K562 (cell line): Measurements from ENCODE around the gene DDX54. TPM values are rescaled to one million over a fixed set of nuclear protein-coding genes. Genes with fewer than 3 reads are reported as not detected.

Experiments used
- ATAC-seq: fragments of 200-7000 bp; cut with Tn5 transposase; 3 replicates; pipeline ENCODE4 v1.9.1; 2020; ENCODE audit warnings: moderate library complexity
- BruUV-seq: library from RNA; stranded (reverse); fragments of 400-500 nt; replicated peaks from 2 replicates; lab custom pipeline; 2021; lab: Mats Ljungman, UMichigan
- CTCF ChIA-PET: fragments of 300-600 bp; formaldehyde crosslinking; extraction: SDS; loops from one replicate; lab custom pipeline; 2021; ENCODE audit warnings: low intra/inter-chr PET ratio; lab: Yijun Ruan, JAX
- POLR2A ChIA-PET: fragments of 300-600, 350-650 bp; sonication (Branson Sonifier 250); formaldehyde crosslinking; extraction: SDS; loops from one replicate; lab custom pipeline; 2021; ENCODE audit warnings: antibody characterized with exemption, inconsistent platforms; lab: Yijun Ruan, JAX
- DNase-seq, 4 experiments: peaks; one replicate each; pipeline versions ENCODE4 v3.0.0 to v3.0.0-alpha.2; 2011 to 2018; ENCODE audit warnings: low spot score in 3 of 4, mixed read lengths in 3 of 4; ENCODE audit errors: extremely low read depth in 1 of 4
- FAIRE-seq: peaks from 2 replicates; lab custom pipeline; 2011; peaks lifted over from hg19 to GRCh38; lab: Jason Lieb, UNC
- H2AFZ ChIP-seq: 2 replicates; pipeline ENCODE4 v1.6.0; 2011; ENCODE audit warnings: low read depth, low read length, control low read depth, inconsistent platforms
- H3K27ac ChIP-seq: fragments of 200-600 bp; 3 replicates; pipeline ENCODE4 v1.8.0; 2011; ENCODE audit warnings: low read depth, mild to moderate bottlenecking, control low read depth, inconsistent platforms, low read length, moderate library complexity, mixed read lengths; ENCODE audit errors: extremely low read depth
- H3K27me3 ChIP-seq, 2 experiments: fragments of 300-600 bp in 1 of 2; 2 replicates in 1 of 2; 3 replicates in 1 of 2; pipeline versions ENCODE4 v1.6.0 to v1.8.0; 2011; ENCODE audit warnings: inconsistent platforms in 2 of 2, low read length in 2 of 2, mild to moderate bottlenecking in 1 of 2, mixed read lengths in 1 of 2, moderate library complexity in 1 of 2; ENCODE audit not compliant: control insufficient read depth in 2 of 2, insufficient read depth in 2 of 2
- H3K36me3 ChIP-seq: fragments of 300-600 bp; 3 replicates; pipeline ENCODE4 v1.8.0; 2011; ENCODE audit warnings: mild to moderate bottlenecking, low read length, inconsistent platforms; ENCODE audit not compliant: control insufficient read depth, insufficient read depth
- H3K4me1 ChIP-seq, 2 experiments: fragments of 200-600 bp in 1 of 2; replicated peaks in 1 of 2; 2 replicates in 1 of 2; 3 replicates in 1 of 2; pipeline versions ENCODE4 v1.5.1 to v1.8.0; 2011; ENCODE audit warnings: inconsistent platforms in 2 of 2, low read length in 2 of 2, mild to moderate bottlenecking in 1 of 2, mixed read lengths in 1 of 2, moderate library complexity in 1 of 2; ENCODE audit not compliant: control insufficient read depth in 2 of 2, insufficient read depth in 2 of 2
- H3K4me2 ChIP-seq: 2 replicates; pipeline ENCODE4 v1.6.1; 2011; ENCODE audit warnings: low read length, control low read depth, inconsistent platforms, mixed read lengths; ENCODE audit not compliant: insufficient read depth
- H3K4me3 ChIP-seq: fragments of 200-600 bp; sonication (generic), shearing (Covaris generic); 2 replicates; pipeline ENCODE4 v1.5.1; 2016; ENCODE audit warnings: control low read depth, inconsistent platforms
- H3K79me2 ChIP-seq: fragments of 200-600 bp; 3 replicates; pipeline ENCODE4 v1.8.0; 2011; ENCODE audit warnings: low read length, inconsistent platforms; ENCODE audit not compliant: control insufficient read depth, insufficient read depth
- H3K9ac ChIP-seq, 2 experiments: 2 replicates each; pipeline versions ENCODE4 v1.6.0 to v1.6.1; 2011; ENCODE audit warnings: low read depth in 2 of 2, low read length in 2 of 2, control low read depth in 1 of 2, inconsistent platforms in 1 of 2, mild to moderate bottlenecking in 1 of 2, mixed read lengths in 1 of 2; ENCODE audit not compliant: insufficient read depth in 1 of 2
- H3K9me1 ChIP-seq: one replicate; pipeline ENCODE4 v1.6.0; 2011; ENCODE audit warnings: inconsistent platforms, mild to moderate bottlenecking, low read length, moderate library complexity; ENCODE audit not compliant: control insufficient read depth, insufficient read depth
- H3K9me3 ChIP-seq: replicated peaks from 2 replicates; pipeline ENCODE4 v1.5.1; 2011; ENCODE audit warnings: low read depth, low read length, inconsistent platforms; ENCODE audit not compliant: control insufficient read depth, insufficient read depth
- H4K20me1 ChIP-seq: replicated peaks from 2 replicates; pipeline ENCODE4 v1.6.1; 2011; ENCODE audit warnings: low read length, inconsistent platforms, mixed read lengths; ENCODE audit not compliant: control insufficient read depth, insufficient read depth
- ARID2 ChIP-seq: fragments of 450-650 bp; IDR thresholded peaks from 2 replicates; pipeline ENCODE4 v1.6.1; 2017; ENCODE audit warnings: antibody characterized with exemption, mild to moderate bottlenecking
- BCOR ChIP-seq: fragments of 450-650 bp; IDR thresholded peaks from 2 replicates; pipeline ENCODE4 v1.6.1; 2016
- BDP1 ChIP-seq: IDR thresholded peaks from 3 replicates; pipeline ENCODE4 v1.6.1; 2011; ENCODE audit not compliant: insufficient read length, insufficient read depth
- BRD9 ChIP-seq: fragments of 450-650 bp; IDR thresholded peaks from 2 replicates; pipeline ENCODE4 v1.6.1; 2018; ENCODE audit warnings: low read depth; ENCODE audit not compliant: partially characterized antibody
- CBX1 ChIP-seq: sonication (generic); IDR thresholded peaks from 2 replicates; pipeline ENCODE4 v1.6.1; 2016; ENCODE audit warnings: antibody characterized with exemption, low read depth, mild to moderate bottlenecking
- CGGBP1 ChIP-seq: fragments of 250-450 bp; sonication (Bioruptor Pico); IDR thresholded peaks from 2 replicates; pipeline ENCODE4 v1.9.0; 2021; ENCODE audit warnings: mild to moderate bottlenecking
- CREB3 ChIP-seq: fragments of 450-650 bp; conservative IDR thresholded peaks from 2 replicates; pipeline ENCODE4 v1.6.1; 2016; ENCODE audit warnings: missing genetic modification characterization, low read depth, mild to moderate bottlenecking, missing compliant biosample characterization, moderate library complexity
- HNRNPK ChIP-seq: fragments of 200-400 bp; formaldehyde crosslinking; IDR thresholded peaks from one replicate; pipeline ENCODE4 v1.6.1; 2018; ENCODE audit warnings: mild to moderate bottlenecking, low read depth, low read length; ENCODE audit not compliant: poor library complexity, severe bottlenecking
- KDM1A ChIP-seq, 2 experiments: fragments of 450-650 bp; IDR thresholded peaks; 2 replicates each; pipeline ENCODE4 v1.6.1; 2016; ENCODE audit warnings: mild to moderate bottlenecking in 2 of 2
- MCM2 ChIP-seq: fragments of 450-650 bp; IDR thresholded peaks from 2 replicates; pipeline ENCODE4 v1.6.1; 2017; ENCODE audit warnings: low read depth, mild to moderate bottlenecking
- NCOA2 ChIP-seq, 2 experiments: fragments of 450-650 bp; IDR thresholded peaks; 2 replicates each; pipeline ENCODE4 v1.6.1; 2018; ENCODE audit warnings: mild to moderate bottlenecking in 2 of 2, moderate library complexity in 1 of 2; ENCODE audit not compliant: partially characterized antibody in 2 of 2
- NR2C1 ChIP-seq, 2 experiments: fragments of 450-650 bp; IDR thresholded peaks; 2 replicates each; pipeline ENCODE4 v1.6.1; 2017; ENCODE audit warnings: mild to moderate bottlenecking in 2 of 2, antibody characterized with exemption in 1 of 2, inconsistent platforms in 1 of 2, missing compliant biosample characterization in 1 of 2, missing genetic modification characterization in 1 of 2
- PHF21A ChIP-seq: fragments of 450-650 bp; IDR thresholded peaks from 2 replicates; pipeline ENCODE4 v1.6.1; 2017; ENCODE audit warnings: low read depth, borderline replicate concordance
- RBM25 ChIP-seq: fragments of 200-400 bp; formaldehyde crosslinking; IDR thresholded peaks from 2 replicates; pipeline ENCODE4 v1.6.1; 2018; ENCODE audit warnings: low read length, low read depth, moderate library complexity; ENCODE audit not compliant: severe bottlenecking
- SNRNP70 ChIP-seq: fragments of 200-400 bp; formaldehyde crosslinking; optimal IDR thresholded peaks from 2 replicates; pipeline ENCODE3; 2017; ENCODE audit warnings: low read depth, low read length
- XRCC5 ChIP-seq: fragments of 200-400 bp; formaldehyde crosslinking; IDR thresholded peaks from 2 replicates; pipeline ENCODE4 v1.6.1; 2017; ENCODE audit warnings: low read depth, mild to moderate bottlenecking, low read length
- ZBTB7A ChIP-seq: IDR thresholded peaks from 2 replicates; pipeline ENCODE4 v1.6.1; 2011; ENCODE audit warnings: low read depth, mild to moderate bottlenecking, low read length, moderate library complexity, borderline replicate concordance; ENCODE audit not compliant: control insufficient read depth
- ZBTB8A ChIP-seq: fragments of 450-650 bp; IDR thresholded peaks from 2 replicates; pipeline ENCODE4 v1.6.1; 2018; ENCODE audit warnings: mild to moderate bottlenecking, moderate library complexity; ENCODE audit not compliant: partially characterized antibody
- ZFP36 ChIP-seq: fragments of 150-350 bp; IDR thresholded peaks from 2 replicates; pipeline ENCODE4 v1.6.1; 2018; ENCODE audit warnings: low read length, low read depth; ENCODE audit not compliant: partially characterized antibody
- ZKSCAN3 ChIP-seq: fragments of 250-450 bp; sonication (Bioruptor Pico); IDR thresholded peaks from 2 replicates; pipeline ENCODE4 v1.4.0; 2020
- ZNF408 ChIP-seq: fragments of 250-450 bp; sonication (Bioruptor Pico); IDR thresholded peaks from 2 replicates; pipeline ENCODE4 v1.4.0; 2020; ENCODE audit warnings: low read depth, mild to moderate bottlenecking, moderate library complexity
- ZNF766 ChIP-seq: fragments of 200-800 bp; sonication (Bioruptor generic); conservative IDR thresholded peaks from 2 replicates; pipeline ENCODE4 v1.6.1; 2016; ENCODE audit warnings: missing genetic modification characterization, missing compliant biosample characterization
- WGBS: fragments of 100-300 bp; shearing (Covaris generic); methylation state at CpG from one replicate; pipeline ENCODE4 v1.1.6; 2016; ENCODE audit warnings: low coverage, mixed read lengths; ENCODE audit not compliant: insufficient coverage; ENCODE audit errors: missing lambda C conversion rate; 5-methylcytosine and 5-hydroxymethylcytosine counted together
- in situ Hi-C: fragments of 300-500 bp; cut with MboI; formaldehyde crosslinking; loops from 4 replicates; pipeline ENCODE4 v1.15.0; 2018; ENCODE audit warnings: inconsistent platforms, mixed read lengths
- intact Hi-C: fragments of 100-400 bp; cut with micrococcal nuclease; formaldehyde crosslinking; loops from 2 replicates; pipeline ENCODE4 v1.14.2; 2022
- polyA plus RNA-seq, 8 experiments: library from polyadenylated mRNA; depleted of rRNA in 4 of 8; stranded (reverse) in 5 of 8; unstranded in 3 of 8; fragments of >200 nt; fragmentation: Nextera tagmentation in 2 of 8; fragmentation: Illumina TruSeq in 1 of 8; extraction: Ambion mirVana in 2 of 8; extraction: Trizol in 1 of 8; gene quantifications; 2 replicates each; pipeline versions ENCODE4 v1.2.1 to v1.2.3, GENCODE V29; 2011 to 2014; ENCODE audit warnings: inconsistent platforms in 1 of 8, missing spikeins in 1 of 8
- total RNA-seq, 7 experiments: library from RNA; depleted of rRNA in 6 of 7; stranded (reverse); fragments of >200 nt in 6 of 7; fragmentation: Illumina TruSeq in 2 of 7; extraction: Trizol in 2 of 7; gene quantifications; 2 replicates each; pipeline versions ENCODE4 v1.2.1 to v1.2.3, GENCODE V29; 2011 to 2021; ENCODE audit warnings: low replicate concordance in 1 of 7

The DDX54 gene
- total and polyA plus RNA-seq, 9 of the 15 experiments (the other 6 are each of a cell fraction or from before 2014, with no cell fraction given), result 1.4 to 135 (median 51.4) TPM

- ATAC-seq (no peak), DNase-seq (no peak), FAIRE-seq (no peak)
- Histone ChIP-seq H3K9ac (peak overlapping the region; percentile 96 to 100; a peak in 3 of 4 replicates), H3K9me3 (no peaks in the 10 kb centered on the region), H3K4me1 (peaks cover 34 to 44% of the 10 kb centered on the region in 2 experiments; a peak in 4 of 5 replicates), H2AFZ (no peak overlapping the region), H4K20me1 (no peaks in the 10 kb centered on the region; the same call in 1 of the 2 replicates), H3K79me2 (peaks cover 63% of the 10 kb centered on the region), H3K27me3 (no peaks in the 10 kb centered on the region), H3K4me2 (peak overlapping the region; percentile 84), H3K36me3 (peaks cover 57% of the 10 kb centered on the region), H3K9me1 (no peaks in the 10 kb centered on the region), H3K4me3 (peak overlapping the region; percentile 91), H3K27ac (no peak overlapping the region)
- in situ Hi-C loops, result loop anchor here (25.0 kb wide), 1 partner anchor 226 kb away; the partner anchor contains the start of genes SDS and SDSL
- WGBS, result 69% methylated on average over 15 of the region's 16 CpGs
- no TSS peak for BruUV-seq
- ChIA-PET POLR2A (interaction anchor here (0.6 to 1.4 kb wide), 5 partner anchors 11 to 634 kb away, joined by 3 to 4 read pairs (median 3); no protein-coding TSS in a partner anchor), CTCF (no interaction called here)
- intact Hi-C loops, result no loop called here
- peak; percentile 76; the same call in 1 of the 2 replicates for TF ChIP-seq CBX1
- peak; percentile 57 for TF ChIP-seq BRD9
- TF ChIP-seq NR2C1 (IDR thresholded peaks at IDR 0.05), result no peak
- no peak for TF ChIP-seq NR2C1 (tag; IDR thresholded peaks at IDR 0.05)
- no peak for TF ChIP-seq HNRNPK
- TF ChIP-seq ZNF766 (CRISPR knock-in tag), result no peak
- TF ChIP-seq XRCC5, result no peak
- TF ChIP-seq CREB3 (tag), result no peak
- TF ChIP-seq ZBTB8A, result no peak
- no peak for TF ChIP-seq MCM2
- TF ChIP-seq NCOA2 (IDR thresholded peaks at IDR 0.05; ENCODE audit: partially characterized antibody in 2 of 2), result no peak
- TF ChIP-seq BDP1, result no peak
- peak; percentile 86 for TF ChIP-seq ZFP36
- TF ChIP-seq ARID2, result no peak
- TF ChIP-seq KDM1A (IDR thresholded peaks at IDR 0.05), result peak; percentile 40 to 56; a peak in 3 of 4 replicates
- TF ChIP-seq BCOR, result peak; percentile 85
- TF ChIP-seq ZNF408 (CRISPR knock-in tag), result no peak
- TF ChIP-seq SNRNP70, result no peak
- TF ChIP-seq CGGBP1 (CRISPR knock-in tag), result no peak
- peak; percentile 87 for TF ChIP-seq RBM25
- TF ChIP-seq ZBTB7A, result peak; percentile 33; the same call in 1 of the 2 replicates
- TF ChIP-seq ZKSCAN3, result no peak
- no peak for TF ChIP-seq PHF21A
Observed at GRCh38 chr12:113186666-113187325, 1.5 kb upstream of the DDX54 start.
